ENCODE data around the gene BTBD16. TPM values are rescaled to one million over a fixed set of nuclear protein-coding genes. Genes with fewer than 3 reads are reported as not detected.

BTBD16 gene
- total RNA-seq, 1 experiment from 2014 or later = not detected

DNA sequence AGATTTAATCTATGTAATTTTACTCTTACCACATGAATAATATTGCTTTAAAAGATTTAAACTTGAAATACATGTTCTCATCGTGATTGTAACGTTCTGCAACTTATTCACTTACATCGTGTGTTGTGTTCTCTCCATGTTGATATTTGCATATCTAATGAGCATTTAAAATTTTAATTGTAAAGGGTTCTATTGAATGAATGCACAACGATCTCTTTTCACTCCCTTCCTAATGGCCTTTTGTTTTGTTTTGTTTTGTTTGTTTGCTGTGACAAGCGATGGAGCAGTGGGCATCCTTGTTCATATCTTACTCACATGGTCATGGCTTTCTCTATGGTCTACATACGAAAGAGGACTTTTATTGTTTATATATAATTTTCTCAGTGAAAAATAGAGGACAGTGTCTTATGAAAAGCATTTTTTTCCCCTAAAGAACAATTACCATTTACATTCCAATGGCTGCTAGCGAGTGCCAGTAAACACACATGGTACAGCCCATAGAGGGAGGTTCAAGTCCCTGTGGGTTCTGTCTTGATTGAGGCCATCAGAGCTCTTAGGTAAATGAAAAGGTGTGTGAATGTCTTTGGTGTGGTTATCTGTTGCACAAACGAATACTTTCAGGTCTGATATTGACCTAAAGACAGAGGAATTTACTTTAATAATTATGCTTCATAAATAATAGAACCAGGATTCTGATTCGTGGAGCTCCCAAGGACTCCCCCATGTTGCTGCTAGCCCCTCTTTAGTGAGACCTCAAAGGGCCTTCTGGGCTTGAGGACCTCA lies 32.4 kb downstream of the BTBD16 start:
- Histone ChIP-seq H2AFZ (ENCODE audit: low read length) (no peak overlapping the region), H3K27me3 (ENCODE audit: insufficient read depth, low read length) (no peaks in the 10 kb centered on the region), H2AK5ac (ENCODE audit: insufficient read length, low read length) (no peak overlapping the region), H4K8ac (replicated peaks; ENCODE audit: insufficient read length, low read depth, low read length) (no peak overlapping the region), H2BK120ac (ENCODE audit: low read depth, low read length, poor library complexity, severe bottlenecking) (no peak overlapping the region), H3K9me3 (ENCODE audit: control insufficient read depth, low read depth, low read length) (no peaks in the 10 kb centered on the region), H4K91ac (ENCODE audit: insufficient read length, low read depth, low read length) (no peak overlapping the region), H3K23me2 (ENCODE audit: insufficient read length, low read depth, low read length, poor library complexity, severe bottlenecking) (no peaks in the 10 kb centered on the region), H2BK12ac (ENCODE audit: insufficient read length, low read depth, low read length) (no peak overlapping the region), H3K23ac (ENCODE audit: insufficient read length, low read depth, low read length) (no peak overlapping the region), H3K4me2 (ENCODE audit: insufficient read depth, insufficient read length, low read length) (no peak overlapping the region), H4K5ac (ENCODE audit: insufficient read length, low read depth, low read length) (no peak overlapping the region), H3K56ac (ENCODE audit: insufficient read length, low read depth, low read length) (no peak overlapping the region), H2BK20ac (ENCODE audit: low read depth, low read length, poor library complexity, severe bottlenecking) (no peak overlapping the region), H4K20me1 (ENCODE audit: control insufficient read depth, insufficient read depth, insufficient read length) (no peaks in the 10 kb centered on the region), H3K4ac (ENCODE audit: low read depth, low read length) (no peak overlapping the region), H3K79me1 (ENCODE audit: insufficient read depth, low read depth, low read length, poor library complexity, severe bottlenecking) (no peaks in the 10 kb centered on the region), H3K14ac (ENCODE audit: insufficient read depth, low read length) (no peak overlapping the region), H3K9ac (ENCODE audit: extremely low read depth, insufficient read length, low read length) (no peak overlapping the region), H3K4me1 (ENCODE audit: insufficient read depth, low read length) (no peaks in the 10 kb centered on the region; the same call in 1 of the 2 replicates), H3K79me2 (ENCODE audit: insufficient read depth, low read length) (no peaks in the 10 kb centered on the region), H3K18ac (ENCODE audit: insufficient read length, low read depth, low read length) (no peak overlapping the region), H3T11ph (ENCODE audit: low read length) (no peak overlapping the region), H2BK5ac (ENCODE audit: insufficient read length, low read length) (no peak overlapping the region), H2BK15ac (ENCODE audit: low read depth, low read length) (no peak overlapping the region), H3K27ac (ENCODE audit: insufficient read length, low read depth, low read length) (no peak overlapping the region)
- Mint-ChIP-seq H3K4me1 (peaks cover 19 to 20% of the 10 kb centered on the region in 2 experiments), H3K27me3 (ENCODE audit: low read depth) (peaks cover 1% of the 10 kb centered on the region), H3K9me3 (peaks cover 6 to 8% of the 10 kb centered on the region in 2 experiments), H3K27ac (no peak overlapping the region), H3K4me3 (no peak overlapping the region), H3K36me3 (ENCODE audit: insufficient read depth in 1 of 3, low read depth in 3 of 3) (peaks cover 0 to 8% (median 0%) of the 10 kb centered on the region in 3 experiments; a peak in 1 of 7 replicates)
- DNase-seq = no peak
- TF ChIP-seq, protein P1, sequence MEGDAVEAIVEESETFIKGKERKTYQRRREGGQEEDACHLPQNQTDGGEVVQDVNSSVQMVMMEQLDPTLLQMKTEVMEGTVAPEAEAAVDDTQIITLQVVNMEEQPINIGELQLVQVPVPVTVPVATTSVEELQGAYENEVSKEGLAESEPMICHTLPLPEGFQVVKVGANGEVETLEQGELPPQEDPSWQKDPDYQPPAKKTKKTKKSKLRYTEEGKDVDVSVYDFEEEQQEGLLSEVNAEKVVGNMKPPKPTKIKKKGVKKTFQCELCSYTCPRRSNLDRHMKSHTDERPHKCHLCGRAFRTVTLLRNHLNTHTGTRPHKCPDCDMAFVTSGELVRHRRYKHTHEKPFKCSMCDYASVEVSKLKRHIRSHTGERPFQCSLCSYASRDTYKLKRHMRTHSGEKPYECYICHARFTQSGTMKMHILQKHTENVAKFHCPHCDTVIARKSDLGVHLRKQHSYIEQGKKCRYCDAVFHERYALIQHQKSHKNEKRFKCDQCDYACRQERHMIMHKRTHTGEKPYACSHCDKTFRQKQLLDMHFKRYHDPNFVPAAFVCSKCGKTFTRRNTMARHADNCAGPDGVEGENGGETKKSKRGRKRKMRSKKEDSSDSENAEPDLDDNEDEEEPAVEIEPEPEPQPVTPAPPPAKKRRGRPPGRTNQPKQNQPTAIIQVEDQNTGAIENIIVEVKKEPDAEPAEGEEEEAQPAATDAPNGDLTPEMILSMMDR (conservative IDR thresholded peaks at IDR 0.05) = no peak
- no CpG with 5 or more reads among the region's 9 CpGs for WGBS (ENCODE audit: extremely low coverage, insufficient read length, low lambda C conversion rate)
